RKO (cell line): ENCODE results near the gene HRCT1.
A peak's percentile ranks its signal among the peaks of the same experiment; 100 is the strongest.
"Not testable (repeated sequence)": the region's sequence is repeated elsewhere in the genome, so short reads cannot be mapped to it uniquely, and the experiment has no call there.

Source experiments
- DNase-seq: peaks from one replicate; pipeline ENCODE4 v3.0.0-alpha.2; 2016; ENCODE audit warnings: low spot score

Gene HRCT1

DNA sequence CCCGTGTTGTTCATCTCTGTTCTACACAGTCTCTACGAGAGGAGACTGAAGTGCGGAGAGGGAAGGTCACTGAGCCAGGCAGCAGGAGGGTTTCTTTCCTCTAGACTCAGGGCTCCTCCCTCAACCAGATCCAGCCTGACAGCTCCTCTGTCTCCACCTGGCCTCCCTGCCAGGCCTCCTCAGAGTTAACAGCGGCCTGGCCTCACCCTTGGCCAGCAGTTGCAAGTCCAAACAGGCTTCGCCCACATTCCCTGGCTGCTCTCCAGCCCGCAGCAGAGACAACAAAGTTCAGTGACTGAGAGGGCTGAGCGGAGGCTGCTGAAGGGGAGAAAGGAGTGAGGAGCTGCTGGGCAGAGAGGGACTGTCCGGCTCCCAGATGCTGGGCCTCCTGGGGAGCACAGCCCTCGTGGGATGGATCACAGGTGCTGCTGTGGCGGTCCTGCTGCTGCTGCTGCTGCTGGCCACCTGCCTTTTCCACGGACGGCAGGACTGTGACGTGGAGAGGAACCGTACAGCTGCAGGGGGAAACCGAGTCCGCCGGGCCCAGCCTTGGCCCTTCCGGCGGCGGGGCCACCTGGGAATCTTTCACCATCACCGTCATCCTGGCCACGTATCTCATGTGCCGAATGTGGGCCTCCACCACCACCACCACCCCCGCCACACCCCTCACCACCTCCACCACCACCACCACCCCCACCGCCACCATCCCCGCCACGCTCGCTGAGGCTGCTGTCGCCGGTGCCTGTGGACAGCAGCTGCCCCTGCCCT is at the start of gene HRCT1:
TSS of gene HRCT1 (plus strand) at position 291 of the 768 bp plus-strand sequence. CDS start at position 377, 86 bp downstream.
- no peak for DNase-seq

DNA sequence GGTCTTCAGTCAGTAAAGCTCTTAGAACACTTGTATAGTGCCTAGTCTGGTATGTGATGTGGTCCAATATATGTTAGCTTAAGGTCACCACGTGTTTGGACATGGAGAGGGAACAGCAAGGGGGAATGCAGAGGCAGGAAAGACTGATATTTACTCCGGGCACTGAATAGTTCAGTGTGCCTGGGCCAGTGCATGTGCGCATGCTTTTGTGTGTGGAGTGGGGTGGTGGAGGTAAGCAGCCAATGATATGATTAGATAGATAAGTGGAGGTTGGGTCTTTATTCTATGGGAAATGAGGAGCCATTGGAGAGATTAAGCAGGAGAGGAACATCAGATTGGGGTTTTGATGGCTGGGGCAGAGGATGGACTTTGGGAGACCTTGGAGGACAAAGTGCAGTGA is 49.8 kb upstream of the HRCT1 start:
- DNase-seq = no peak

DNA sequence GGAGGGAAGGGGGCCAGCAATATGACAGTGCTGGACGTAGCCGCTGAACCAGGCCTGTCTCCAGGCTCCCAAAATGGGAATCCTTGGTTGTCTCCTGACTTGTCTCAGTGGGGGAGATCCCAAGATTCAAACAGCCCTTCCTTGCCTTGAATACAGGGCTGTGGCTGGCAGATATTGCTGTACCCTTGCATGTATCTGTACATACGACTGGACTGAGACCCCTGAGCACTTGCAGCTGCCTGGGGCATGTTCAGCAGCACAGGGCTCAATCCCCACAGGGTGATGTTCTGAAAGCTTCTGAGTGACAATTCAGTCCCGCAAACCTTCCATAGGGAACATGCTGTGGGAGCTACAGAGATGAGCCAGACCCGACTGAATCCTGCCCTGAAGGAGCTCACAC is 49.1 kb upstream of the HRCT1 start:
- DNase-seq = no peak

DNA sequence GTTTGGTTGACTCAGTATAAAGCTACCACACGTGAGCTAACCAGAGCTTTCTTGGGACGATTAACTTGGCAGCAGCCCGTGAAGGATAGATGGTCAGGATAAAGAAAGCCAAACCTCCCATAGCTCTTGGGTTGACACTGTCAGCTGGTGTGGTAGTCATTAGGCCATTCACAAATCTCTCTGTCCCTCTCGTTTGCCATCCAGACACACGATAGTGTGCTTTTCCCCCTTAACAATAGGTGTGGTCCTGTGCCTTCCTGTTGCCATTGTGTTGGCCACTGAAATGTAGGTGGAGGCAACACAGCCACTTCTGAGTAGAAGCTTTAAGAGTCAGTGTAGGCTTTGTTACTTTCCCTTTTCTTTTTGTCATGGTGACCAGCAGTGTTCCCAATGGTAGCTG is 47.5 kb upstream of the HRCT1 start:
- DNase-seq = no peak

DNA sequence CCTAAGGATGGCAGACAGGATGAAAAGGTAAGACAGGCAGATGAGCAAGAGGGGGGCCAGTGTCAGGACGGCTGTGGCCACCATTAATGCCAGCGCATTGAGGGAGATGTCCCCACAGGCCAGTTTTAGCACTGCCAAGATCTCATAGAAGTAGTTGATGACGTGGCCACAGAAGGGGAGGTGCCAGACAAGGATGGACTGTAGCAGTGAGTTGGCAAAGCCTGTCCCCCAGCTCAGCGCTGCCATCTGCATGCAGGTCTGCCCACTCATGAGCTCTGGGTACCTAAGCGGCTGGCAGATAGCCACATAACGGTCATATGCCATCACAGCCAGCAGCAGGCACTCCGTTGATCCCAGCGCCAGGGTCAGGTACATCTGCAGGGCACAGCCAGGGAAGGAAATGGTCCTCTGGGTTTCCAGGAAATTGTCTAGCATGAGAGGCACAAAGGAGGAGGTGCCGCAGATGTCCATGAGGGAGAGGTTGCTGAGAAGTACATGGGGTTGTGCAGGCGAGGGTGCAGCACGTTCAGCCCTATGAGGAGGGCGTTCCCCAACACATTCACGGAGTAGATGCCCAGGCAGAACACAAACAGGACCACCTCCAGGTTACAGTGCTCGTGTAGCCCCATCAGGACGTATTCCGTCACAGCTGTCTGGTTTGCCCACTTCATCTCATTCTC is 46.6 kb upstream of the HRCT1 start:
- DNase-seq = peak; percentile 54

DNA sequence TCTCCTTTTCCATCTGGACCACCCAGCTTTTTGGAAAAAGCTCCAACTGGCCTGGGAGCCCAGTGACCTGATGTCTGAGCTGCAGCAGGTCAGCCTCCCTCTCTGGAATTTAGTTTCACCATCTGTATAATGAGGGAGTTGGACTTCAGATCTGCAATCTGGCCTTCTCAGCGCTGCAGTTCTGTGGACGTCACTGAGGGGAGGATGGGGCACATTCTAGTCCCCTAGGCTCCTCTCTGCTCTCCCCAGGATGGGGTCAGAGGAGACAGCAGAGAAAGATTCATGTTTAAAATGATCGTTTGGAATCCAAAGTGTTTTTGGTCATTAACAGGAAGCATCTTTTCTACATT is 46.0 kb upstream of the HRCT1 start:
- no peak for DNase-seq

DNA sequence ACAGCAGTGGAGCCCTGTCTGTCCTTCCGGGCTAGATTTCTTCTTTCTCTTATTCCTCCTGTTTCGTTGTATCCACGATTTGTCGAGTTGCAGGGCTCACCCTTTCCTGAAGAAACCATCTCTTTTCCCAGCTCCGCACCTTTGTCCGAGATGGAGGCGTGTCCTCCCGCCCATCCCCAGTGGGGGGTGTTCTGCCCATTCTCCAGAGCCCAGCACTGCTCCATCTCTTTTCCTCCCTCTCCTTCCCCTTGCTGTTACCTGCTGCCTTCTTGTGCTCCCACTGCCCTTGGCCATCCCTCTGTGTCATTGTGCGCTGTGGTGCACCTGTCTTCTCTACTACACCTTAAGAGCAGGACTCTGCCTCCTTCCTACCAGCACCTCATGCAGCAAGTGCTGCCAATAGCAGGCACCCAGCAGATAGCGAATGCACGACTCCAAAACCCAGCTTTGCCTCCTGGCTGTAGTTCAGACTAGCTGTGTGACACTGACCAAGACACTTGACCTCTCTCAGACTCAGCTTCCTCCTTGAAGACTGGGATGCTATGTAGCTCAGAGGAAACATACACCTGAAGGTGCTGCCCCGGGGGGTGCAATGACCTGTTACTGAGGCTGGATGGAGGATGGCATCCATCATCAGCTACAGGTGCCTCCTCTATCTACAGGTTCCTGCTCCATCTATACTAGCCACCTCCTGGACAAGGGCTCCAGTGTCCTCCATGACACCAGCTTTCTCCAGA is 44.7 kb upstream of the HRCT1 start:
- no peak for DNase-seq

DNA sequence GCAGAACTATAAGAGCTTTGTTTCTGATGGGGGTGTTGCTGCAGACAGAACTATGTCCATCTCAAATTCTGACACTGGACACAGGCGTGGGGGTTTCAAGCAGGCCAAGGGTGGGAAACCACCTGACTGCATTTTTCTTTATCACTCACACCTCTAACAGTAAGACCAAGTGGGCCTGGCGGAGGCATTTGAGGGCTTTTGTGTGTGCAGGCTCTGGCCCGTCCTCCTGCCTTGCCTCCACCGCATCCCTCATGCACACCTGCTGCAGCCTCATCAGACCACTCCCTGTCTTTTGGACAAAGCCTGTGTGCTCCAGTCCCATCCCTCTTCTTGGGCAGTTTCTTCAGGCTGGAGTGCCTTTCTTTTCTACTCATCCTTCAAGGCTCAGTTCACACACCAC is 43.7 kb upstream of the HRCT1 start:
- no peak for DNase-seq

DNA sequence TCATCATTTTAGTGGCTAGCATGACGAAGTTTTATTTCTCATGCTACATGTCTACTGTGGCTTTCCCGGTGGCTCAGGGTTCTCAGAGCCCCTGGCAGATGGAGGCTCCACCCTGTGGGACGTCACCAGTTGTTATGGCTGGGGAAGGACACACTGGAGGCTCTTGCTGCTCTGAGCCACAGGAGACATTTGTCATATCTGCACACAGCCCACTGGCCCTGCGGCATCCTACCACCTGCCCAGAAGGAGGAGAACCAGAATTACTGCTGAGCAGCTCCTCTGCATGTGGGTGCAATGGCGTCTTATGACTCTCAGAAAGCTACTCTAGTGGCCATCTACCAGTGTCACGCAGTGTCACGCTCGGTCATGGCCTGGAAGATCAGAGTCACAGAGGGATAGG is 42.4 kb upstream of the HRCT1 start:
- no peak for DNase-seq

DNA sequence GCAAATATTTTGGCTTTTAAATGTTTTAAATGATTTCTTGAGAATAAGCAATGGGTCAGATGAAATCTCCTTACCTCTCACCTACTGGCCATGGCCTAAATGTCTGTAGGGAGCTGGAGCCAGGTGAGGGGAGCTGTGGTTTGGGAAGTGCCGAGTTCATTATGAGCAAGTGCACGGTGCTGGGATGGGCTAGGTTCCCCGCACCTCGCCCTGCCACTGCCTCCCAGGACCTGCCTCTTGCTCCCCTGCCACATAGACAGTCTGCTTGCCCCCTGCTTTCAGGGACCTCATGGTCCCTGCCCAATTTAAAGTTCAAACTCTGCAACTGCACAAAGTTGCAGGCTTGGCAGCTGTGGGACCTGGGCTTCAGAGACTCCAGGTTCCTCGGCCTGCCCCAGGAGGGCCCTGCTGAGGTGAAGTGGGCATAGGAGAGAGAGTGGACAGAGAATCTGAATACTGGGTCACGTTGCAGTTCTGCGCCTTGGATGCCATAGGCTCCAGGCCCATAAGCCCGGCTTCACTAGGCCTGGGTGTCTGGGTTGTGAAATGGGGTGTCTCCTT is 41.2 kb upstream of the HRCT1 start:
- DNase-seq = no peak

DNA sequence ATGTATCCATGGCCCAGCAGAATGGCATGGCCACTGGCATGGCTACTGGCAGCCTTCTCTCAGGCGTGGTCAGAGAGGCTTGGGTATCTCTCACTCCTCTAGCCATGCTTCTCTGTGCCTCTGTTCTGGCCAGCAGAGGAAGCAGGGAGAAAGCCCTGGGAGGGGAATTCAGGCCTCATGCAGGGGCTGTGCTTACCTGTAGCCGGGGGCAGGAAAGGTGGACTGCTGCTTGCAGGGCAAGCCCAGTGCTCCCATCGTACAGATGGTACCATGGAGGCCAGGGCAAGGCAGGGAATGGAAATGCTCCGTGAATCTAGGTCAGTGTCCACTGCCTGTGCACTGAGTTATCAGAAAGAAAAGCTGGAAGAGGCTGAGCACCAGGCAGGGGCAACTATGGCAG is 38.5 kb upstream of the HRCT1 start:
- DNase-seq = no peak

DNA sequence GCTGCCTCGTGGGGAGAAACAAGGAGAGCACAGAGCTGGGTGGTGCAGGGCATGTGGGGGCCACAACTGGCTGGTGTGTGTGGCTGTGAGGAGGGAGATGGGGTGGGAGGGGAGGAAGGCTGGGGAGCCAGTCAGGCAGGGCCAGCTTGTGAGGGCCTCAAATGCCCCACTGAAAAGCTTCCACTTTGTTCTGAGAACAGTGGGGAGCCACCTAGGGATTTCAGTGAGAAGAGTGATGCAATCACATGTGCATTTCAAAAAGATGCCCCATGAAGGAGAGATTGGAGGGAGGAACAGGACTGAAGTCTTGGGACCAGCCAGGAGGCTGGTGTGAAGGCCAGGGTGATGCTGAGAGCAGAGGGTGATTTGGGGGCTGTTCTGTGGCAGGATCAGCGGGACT is 37.1 kb upstream of the HRCT1 start:
- DNase-seq = no peak

DNA sequence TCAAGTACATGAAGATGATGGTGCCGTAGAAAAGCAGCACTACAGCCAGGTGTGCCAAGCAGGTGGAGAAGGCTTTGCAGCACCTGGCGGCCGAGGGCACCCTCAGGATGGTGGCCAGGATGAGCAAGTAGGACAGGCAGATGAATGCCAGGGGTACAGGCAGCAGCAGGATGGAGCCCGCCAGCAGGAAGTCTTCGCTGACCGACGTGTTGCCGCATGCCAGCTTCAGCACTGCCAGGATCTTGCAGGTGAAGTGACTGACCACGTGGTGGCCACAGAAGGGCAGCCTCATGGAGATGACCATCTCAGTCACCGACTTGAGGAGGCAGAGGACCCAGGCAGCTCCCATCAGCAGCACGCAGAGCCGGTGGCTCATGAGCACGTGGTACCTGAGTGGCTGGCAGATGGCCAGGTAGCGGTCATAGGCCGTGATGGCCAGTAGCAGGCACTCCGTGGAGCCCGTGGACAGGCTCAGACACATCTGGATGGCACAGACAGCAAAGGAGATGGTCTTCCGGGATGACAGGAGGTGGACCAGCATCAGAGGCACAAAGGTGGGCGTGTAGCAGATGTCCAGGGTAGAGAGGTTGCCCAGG is 36.3 kb upstream of the HRCT1 start:
- DNase-seq = no peak

DNA sequence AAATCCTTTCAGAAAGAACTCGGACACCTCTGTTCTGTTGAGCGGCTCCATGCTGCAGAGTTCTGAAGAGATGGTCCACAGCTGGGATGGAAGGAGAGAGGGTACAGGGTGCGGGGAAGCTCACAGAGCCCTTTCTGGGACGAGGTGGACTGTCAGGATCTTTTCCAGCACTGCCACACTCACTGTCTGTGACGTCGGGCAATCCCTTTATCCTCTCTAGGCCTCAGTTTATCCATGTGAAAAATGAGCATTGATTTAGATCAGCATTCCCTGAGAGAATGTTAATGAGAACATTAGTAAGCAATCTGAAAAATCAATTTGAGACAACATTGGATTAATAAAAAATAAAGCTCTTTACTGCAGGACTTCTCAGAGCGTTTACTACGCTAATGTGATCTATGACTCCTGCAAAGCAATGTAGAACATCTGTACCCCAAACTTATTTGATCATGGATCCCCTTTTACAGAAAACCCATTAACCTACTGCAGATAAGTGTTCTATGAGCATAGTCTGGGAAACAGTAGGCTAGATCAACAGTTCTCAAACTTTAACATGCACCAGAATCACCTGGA is 35.6 kb upstream of the HRCT1 start, which contains the start of gene OR13J1:
TSS of gene OR13J1 (minus strand) at position 51 of the 573 bp plus-strand sequence. CDS start at position 51, 0 bp downstream.
- DNase-seq = no peak

DNA sequence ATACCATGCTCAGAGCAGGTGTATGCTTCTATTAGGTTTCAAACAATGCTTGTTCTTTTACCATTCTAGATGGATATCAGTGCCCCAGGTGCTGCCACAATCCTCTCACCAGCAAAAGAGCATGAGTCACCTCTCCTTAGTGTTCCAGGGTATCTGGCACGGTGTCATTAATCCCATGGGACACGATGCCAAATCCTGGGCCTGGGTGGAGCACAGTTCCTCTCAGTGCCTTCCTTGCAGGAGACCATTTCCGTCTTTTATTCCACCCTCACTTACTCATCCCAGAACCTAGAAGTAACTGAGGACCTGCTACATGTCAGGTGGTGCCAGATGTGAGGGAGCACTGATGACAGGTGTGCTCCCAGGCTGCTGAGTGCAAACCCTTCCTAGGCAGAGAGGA is 34.5 kb upstream of the HRCT1 start:
- no peak for DNase-seq

DNA sequence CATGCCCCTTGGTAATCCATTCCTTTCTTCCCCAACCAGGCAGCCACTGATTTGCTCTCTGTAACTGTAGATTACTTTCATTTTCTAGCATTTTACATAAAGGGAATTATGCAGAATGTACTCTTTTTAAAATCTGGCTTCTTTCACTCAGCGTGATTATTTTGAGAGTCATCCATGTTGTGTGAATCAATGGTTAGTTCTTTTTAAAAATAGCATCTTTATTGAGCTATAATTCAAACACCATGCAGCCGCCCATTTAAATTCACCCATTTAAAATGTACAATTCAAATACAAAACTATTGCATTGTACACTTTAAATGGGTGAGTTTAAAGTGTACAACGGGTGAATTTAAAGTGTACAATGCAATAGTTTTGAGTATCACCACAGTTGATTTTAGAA is 33.5 kb upstream of the HRCT1 start:
- no peak for DNase-seq

DNA sequence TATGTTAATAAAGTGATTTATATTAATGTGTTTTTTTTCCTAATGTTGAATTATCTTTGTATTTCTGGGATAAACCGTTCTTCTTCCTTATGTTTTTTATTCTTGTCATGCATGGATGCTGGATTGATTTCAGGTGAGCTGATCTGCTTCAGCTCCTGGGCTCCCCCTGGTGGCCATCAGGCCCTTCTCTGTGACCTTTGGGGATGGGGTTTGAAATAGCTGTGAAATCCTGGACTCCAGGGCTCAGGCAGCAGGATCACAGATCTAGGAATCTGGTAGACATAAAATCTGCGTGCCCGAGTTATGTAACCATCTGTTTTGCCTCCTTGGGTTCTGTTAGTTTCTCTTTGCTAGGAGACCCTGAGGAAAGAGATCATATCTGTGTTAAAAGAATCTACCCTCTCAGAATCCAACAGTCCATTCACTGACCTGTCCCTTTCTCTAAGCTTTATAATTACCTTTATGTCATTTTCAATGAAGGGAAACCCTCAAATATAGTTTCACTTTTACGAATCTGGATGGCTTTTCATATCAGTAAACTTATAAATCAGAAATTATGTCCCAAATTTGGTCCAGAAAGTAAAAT is 23.6 kb upstream of the HRCT1 start:
- peak; percentile 67 for DNase-seq

DNA sequence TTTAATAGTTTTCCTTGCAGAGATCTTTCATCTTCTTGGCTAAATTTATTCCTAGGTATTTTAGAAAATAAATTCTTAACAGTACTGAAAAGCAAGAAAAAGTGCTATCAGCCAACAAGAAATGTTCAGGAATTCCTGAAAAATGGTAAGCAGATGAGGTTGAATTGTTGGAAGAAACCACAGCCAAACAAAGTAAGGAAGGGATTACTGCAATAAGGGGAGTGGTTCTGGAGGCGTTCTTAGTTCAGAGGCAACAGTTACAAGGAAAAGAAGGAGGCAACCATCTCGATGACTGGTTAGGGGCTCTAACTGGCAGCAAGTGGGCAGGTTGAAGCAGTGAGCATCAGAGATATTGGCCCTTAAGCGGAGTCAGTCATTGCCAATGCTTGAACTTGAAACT is 23.0 kb upstream of the HRCT1 start:
- no peak for DNase-seq

DNA sequence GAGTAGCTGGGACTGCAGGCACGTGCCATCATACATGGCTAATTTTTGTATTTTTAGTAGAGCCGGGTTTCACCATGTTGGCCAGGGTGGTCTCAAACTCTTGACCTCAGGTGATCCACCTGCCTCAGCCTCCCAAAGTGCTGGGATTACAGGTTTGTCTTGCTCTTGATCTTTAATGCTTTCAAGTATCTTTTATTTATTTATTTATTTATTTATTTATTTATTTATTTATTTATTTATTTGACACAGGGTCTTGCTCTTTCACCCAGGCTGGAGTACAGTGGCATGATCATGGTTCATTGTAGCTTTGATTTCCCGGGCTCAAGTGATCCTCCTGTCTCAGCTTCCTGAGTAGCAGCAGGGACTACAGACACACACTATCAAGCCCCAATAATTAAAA is 21.1 kb upstream of the HRCT1 start:
- DNase-seq = not testable (repeated sequence)

DNA sequence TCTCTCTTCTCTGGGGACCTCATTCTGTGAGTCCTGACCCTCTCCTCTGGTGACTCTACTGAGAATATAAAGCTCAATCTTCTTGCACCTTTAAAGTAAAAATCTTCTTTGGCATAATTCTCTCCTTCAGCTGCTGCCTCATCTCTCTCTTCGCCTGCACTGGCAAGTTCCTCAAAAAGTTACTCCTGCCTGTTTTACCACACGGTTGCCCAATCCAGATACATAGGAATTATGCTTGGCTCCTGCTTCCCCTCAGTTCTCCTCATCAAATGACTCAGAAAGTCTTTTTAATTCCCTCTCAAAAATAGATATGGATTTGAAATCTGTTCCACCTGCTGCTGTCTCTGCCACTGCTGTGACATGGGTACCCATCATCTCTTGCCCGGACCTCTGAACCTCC is 14.4 kb upstream of the HRCT1 start:
- DNase-seq = no peak

DNA sequence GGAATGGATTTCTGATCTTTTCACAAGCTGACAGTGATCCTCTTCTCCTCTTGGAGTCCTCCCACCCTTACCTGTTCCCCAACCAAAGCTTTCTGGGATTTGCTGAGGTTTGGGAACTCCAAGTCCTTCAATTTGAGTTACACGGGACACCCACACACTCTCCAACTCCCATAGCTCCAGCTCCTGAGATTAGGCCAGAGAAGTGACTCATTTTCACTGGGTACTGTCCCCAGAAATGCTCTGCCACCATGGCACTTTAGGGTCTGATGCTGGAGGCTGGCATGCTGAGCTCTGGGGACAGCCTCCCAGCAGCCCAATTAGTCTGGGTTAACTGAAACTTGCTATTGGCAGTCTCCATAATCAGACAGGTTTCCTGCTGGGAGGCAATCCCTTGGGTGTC is 14.0 kb upstream of the HRCT1 start:
- no peak for DNase-seq

DNA sequence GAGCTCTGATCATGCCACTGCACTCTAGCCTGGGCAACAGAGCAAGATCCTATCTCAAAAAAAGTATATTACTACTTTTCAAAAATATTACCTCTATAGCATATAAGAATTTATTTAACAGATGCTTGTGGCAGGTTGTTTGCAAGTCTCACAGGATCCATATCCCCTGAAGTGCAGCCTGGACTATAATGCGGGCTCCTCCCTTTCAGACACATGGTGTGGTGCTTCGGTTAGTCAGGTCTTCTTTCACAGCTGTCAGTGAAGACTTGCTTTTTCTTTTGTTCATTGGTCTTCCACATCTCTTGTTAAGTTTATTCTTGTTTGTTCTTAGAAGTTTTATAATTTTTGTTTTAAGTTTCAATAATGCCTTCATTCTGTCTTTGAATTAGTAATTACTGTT is 9.4 kb upstream of the HRCT1 start:
- no peak for DNase-seq
